ENCODE measurements around the gene IPMK.
"Not testable (repeated sequence)": the region's sequence is repeated elsewhere in the genome, so short reads cannot be mapped to it uniquely, and the experiment has no call there.

The IPMK gene

DNA sequence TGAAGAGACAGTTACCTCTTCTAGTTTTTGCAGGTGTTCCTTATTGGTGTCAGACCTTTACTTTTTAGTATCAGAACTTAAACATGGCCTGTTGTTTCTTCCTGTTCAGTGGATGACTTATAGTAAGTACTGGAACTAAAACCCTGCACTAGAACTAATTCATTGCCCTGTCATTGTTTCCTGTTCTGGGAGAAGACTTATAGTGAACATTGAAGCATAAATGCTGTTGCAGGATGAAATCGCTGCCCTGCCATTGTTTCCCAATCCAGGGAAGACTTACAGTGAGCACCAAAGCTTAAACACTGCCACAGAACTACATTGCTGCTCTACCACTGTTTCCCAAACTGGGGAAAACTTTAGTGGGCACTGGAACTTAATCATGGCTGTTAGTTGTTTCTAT is 13.1 kb downstream of the IPMK start:
- Histone ChIP-seq H3K4me3 (ENCODE audit: low read length) (no peak overlapping the region), H3K36me3 (ENCODE audit: control insufficient read depth, low read length) (peaks cover 14% of the 10 kb centered on the region), H3K4me1 (ENCODE audit: control insufficient read depth, low read length) (peaks cover 20% of the 10 kb centered on the region), H3K27ac (ENCODE audit: low read depth, low read length) (no peak overlapping the region), H3K9me3 (ENCODE audit: control insufficient read depth, insufficient read depth, low read length) (no peaks in the 10 kb centered on the region; the same call in 1 of the 2 replicates), H3F3A (ENCODE audit: control insufficient read depth, insufficient read depth) (no peaks in the 10 kb centered on the region), H3K27me3 (ENCODE audit: control insufficient read depth, low read length) (no peaks in the 10 kb centered on the region), H4K20me1 (ENCODE audit: control insufficient read depth, insufficient read depth, low read depth, low read length) (peaks cover 6% of the 10 kb centered on the region; the same call in 1 of the 2 replicates), H3K79me2 (ENCODE audit: control insufficient read depth, low read length) (peaks cover 74% of the 10 kb centered on the region), H3K9me2 (replicated peaks; ENCODE audit: control insufficient read depth, low read length) (no peaks in the 10 kb centered on the region), H3K4me2 (ENCODE audit: low read length) (no peak overlapping the region)
- TF ChIP-seq, protein P1, sequence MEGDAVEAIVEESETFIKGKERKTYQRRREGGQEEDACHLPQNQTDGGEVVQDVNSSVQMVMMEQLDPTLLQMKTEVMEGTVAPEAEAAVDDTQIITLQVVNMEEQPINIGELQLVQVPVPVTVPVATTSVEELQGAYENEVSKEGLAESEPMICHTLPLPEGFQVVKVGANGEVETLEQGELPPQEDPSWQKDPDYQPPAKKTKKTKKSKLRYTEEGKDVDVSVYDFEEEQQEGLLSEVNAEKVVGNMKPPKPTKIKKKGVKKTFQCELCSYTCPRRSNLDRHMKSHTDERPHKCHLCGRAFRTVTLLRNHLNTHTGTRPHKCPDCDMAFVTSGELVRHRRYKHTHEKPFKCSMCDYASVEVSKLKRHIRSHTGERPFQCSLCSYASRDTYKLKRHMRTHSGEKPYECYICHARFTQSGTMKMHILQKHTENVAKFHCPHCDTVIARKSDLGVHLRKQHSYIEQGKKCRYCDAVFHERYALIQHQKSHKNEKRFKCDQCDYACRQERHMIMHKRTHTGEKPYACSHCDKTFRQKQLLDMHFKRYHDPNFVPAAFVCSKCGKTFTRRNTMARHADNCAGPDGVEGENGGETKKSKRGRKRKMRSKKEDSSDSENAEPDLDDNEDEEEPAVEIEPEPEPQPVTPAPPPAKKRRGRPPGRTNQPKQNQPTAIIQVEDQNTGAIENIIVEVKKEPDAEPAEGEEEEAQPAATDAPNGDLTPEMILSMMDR (IDR thresholded peaks at IDR 0.05; ENCODE audit: low read depth, low read length, poor library complexity, severe bottlenecking), result no peak
- no peak for TF ChIP-seq EZH2phosphoT487 (IDR thresholded peaks at IDR 0.05; ENCODE audit: borderline replicate concordance, low read length)

DNA sequence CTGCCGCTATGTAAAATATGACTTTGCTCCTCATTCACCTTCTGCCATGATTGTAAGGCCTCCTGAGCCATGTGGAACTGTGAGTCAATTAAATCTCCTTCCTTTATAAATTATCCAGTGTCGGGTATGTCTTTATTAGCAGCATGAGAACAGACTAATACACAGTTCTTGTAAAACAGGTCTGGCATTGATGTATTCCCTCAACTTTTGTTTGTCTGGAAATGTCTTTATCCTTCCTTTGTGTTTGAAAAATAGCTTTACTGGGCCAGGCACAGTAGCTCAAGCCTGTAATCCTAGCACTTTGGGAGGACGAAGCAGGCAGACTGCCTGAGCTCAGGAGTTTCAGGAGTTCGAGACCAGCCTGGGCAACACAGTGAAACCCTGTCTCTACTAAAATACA is 14.5 kb downstream of the IPMK start:
- peaks cover 20% of the 10 kb centered on the region for H3K4me1 ChIP-seq (ENCODE audit: control insufficient read depth, low read length)
- no peaks in the 10 kb centered on the region for H4K20me1 ChIP-seq (ENCODE audit: control insufficient read depth, insufficient read depth, low read depth, low read length)
- H3F3A ChIP-seq (ENCODE audit: control insufficient read depth, insufficient read depth), result no peaks in the 10 kb centered on the region
- H3K9me2 ChIP-seq (replicated peaks; ENCODE audit: control insufficient read depth, low read length), result no peaks in the 10 kb centered on the region
- H3K27ac ChIP-seq (ENCODE audit: low read depth, low read length), result no peak overlapping the region
- no peak for TF ChIP-seq EZH2phosphoT487 (IDR thresholded peaks at IDR 0.05; ENCODE audit: borderline replicate concordance, low read length)
- TF ChIP-seq, protein P1 (IDR thresholded peaks at IDR 0.05; ENCODE audit: low read depth, low read length, poor library complexity, severe bottlenecking), result no peak
- H3K4me3 ChIP-seq (ENCODE audit: low read length), result no peak overlapping the region
- no peak overlapping the region for H3K4me2 ChIP-seq (ENCODE audit: low read length)
- no peaks in the 10 kb centered on the region for H3K27me3 ChIP-seq (ENCODE audit: control insufficient read depth, low read length)
- H3K36me3 ChIP-seq (ENCODE audit: control insufficient read depth, low read length), result peaks cover 10% of the 10 kb centered on the region; the same call in 1 of the 2 replicates
- peaks cover 75% of the 10 kb centered on the region for H3K79me2 ChIP-seq (ENCODE audit: control insufficient read depth, low read length)
- no peaks in the 10 kb centered on the region; the same call in 1 of the 2 replicates for H3K9me3 ChIP-seq (ENCODE audit: control insufficient read depth, insufficient read depth, low read length)

DNA sequence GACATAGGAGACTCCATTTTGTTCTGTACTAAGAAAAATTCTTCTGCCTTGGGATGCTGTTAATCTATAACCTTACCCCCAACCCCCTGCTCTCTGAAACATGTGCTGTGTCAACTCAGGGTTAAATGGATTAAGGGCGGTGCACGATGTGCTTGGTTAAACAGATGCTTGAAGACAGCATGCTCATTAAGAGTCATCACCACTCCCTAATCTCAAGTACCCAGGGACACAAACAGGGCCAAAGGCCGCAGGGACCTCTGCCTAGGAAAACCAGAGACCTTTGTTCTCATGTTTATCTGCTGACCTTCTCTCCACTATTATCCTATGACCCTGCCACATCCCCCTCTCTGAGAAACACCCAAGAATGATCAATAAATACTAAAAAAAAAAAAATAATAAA is 23.0 kb downstream of the IPMK start:
- H3K9me3 ChIP-seq (ENCODE audit: control insufficient read depth, insufficient read depth, low read length); H3K27ac ChIP-seq (ENCODE audit: low read depth, low read length); H3K36me3 ChIP-seq (ENCODE audit: control insufficient read depth, low read length); H3K4me3 ChIP-seq (ENCODE audit: low read length); H3K27me3 ChIP-seq (ENCODE audit: control insufficient read depth, low read length); H3K9me2 ChIP-seq (replicated peaks; ENCODE audit: control insufficient read depth, low read length); H3K4me2 ChIP-seq (ENCODE audit: low read length); H3F3A ChIP-seq (ENCODE audit: control insufficient read depth, insufficient read depth); H4K20me1 ChIP-seq (ENCODE audit: control insufficient read depth, insufficient read depth, low read depth, low read length): not testable (repeated sequence)
- H3K79me2 ChIP-seq (ENCODE audit: control insufficient read depth, low read length), result peaks cover 54% of the 10 kb centered on the region
- peaks cover 16% of the 10 kb centered on the region for H3K4me1 ChIP-seq (ENCODE audit: control insufficient read depth, low read length)

DNA sequence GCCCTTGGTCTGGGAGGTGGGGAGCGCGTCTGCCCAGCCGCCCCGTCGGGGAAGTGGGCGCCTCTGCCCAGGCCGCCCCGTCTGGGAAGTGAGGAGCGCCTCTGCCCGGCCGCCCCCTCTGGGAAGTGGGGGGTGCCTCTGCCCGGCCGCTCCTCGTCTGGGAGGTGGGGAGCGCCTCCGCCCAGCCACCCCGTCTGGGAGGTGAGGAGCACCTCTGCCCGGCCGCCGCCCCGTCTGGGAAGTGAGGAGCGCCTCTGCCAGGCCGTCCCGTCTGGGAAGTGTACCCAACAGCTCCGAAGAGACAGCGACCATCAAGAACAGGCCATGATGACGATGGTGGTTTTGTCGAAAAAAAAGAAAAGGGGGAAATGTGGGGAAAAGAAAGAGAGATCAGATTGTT is 23.5 kb downstream of the IPMK start:
- H3F3A ChIP-seq (ENCODE audit: control insufficient read depth, insufficient read depth); H3K27ac ChIP-seq (ENCODE audit: low read depth, low read length); H3K4me3 ChIP-seq (ENCODE audit: low read length); H3K9me2 ChIP-seq (replicated peaks; ENCODE audit: control insufficient read depth, low read length); H3K36me3 ChIP-seq (ENCODE audit: control insufficient read depth, low read length); H3K27me3 ChIP-seq (ENCODE audit: control insufficient read depth, low read length); H4K20me1 ChIP-seq (ENCODE audit: control insufficient read depth, insufficient read depth, low read depth, low read length); H3K4me2 ChIP-seq (ENCODE audit: low read length); H3K9me3 ChIP-seq (ENCODE audit: control insufficient read depth, insufficient read depth, low read length): not testable (repeated sequence)
- peaks cover 54% of the 10 kb centered on the region for H3K79me2 ChIP-seq (ENCODE audit: control insufficient read depth, low read length)
- H3K4me1 ChIP-seq (ENCODE audit: control insufficient read depth, low read length), result peaks cover 18% of the 10 kb centered on the region

DNA sequence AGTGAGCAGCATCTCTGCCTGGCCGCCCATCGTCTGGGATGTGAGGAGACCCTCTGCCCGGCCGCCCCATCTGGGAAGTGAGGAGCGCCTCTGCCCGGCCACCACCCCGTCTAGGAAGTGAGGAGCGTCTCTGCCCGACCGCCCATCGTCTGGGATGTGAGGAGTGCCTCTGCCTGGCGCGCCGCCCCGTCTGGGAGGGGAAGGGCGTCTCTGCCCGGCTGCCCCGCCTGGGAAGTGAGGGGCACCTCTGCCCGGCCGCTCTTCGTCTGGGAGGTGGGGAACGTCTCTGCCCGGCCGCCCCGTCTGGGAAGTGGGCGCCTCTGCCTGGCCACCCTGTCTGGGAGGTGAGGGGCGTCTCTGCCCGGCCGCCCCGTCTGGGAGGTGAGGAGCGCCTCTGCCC is 23.9 kb downstream of the IPMK start:
- not testable (repeated sequence) for H3K27ac ChIP-seq (ENCODE audit: low read depth, low read length); H3F3A ChIP-seq (ENCODE audit: control insufficient read depth, insufficient read depth); H3K9me3 ChIP-seq (ENCODE audit: control insufficient read depth, insufficient read depth, low read length); H3K36me3 ChIP-seq (ENCODE audit: control insufficient read depth, low read length); H3K4me3 ChIP-seq (ENCODE audit: low read length); H3K4me2 ChIP-seq (ENCODE audit: low read length); H3K9me2 ChIP-seq (replicated peaks; ENCODE audit: control insufficient read depth, low read length); H3K27me3 ChIP-seq (ENCODE audit: control insufficient read depth, low read length); H4K20me1 ChIP-seq (ENCODE audit: control insufficient read depth, insufficient read depth, low read depth, low read length)
- peaks cover 18% of the 10 kb centered on the region for H3K4me1 ChIP-seq (ENCODE audit: control insufficient read depth, low read length)
- H3K79me2 ChIP-seq (ENCODE audit: control insufficient read depth, low read length), result peaks cover 54% of the 10 kb centered on the region

Data from DOHH2 (cell line).